Caco-2 (cell line): ENCODE data around the gene ADAMTS5. TPM values are rescaled to one million over a fixed set of nuclear protein-coding genes. Genes with fewer than 3 reads are reported as not detected.

ENCODE experiments used
- BruUV-seq: library from RNA; stranded (reverse); fragments of 400-500 nt; replicated peaks from 2 replicates; lab custom pipeline; 2021; lab: Mats Ljungman, UMichigan
- CTCF ChIA-PET: fragments of 300-600 bp; sonication (Branson Sonifier 250); formaldehyde crosslinking; loops from one replicate; lab custom pipeline; 2022; ENCODE audit warnings: antibody characterized with exemption; lab: Charles Lee
- POLR2A ChIA-PET: fragments of 300-600 bp; sonication (Branson Sonifier 250); formaldehyde crosslinking; loops from one replicate; lab custom pipeline; 2022; ENCODE audit warnings: antibody characterized with exemption; lab: Charles Lee
- DNase-seq, 2 experiments: peaks; one replicate each; pipeline versions ENCODE4 v3.0.0 to v3.0.0-alpha.2; 2020 to 2022
- H3K27me3 ChIP-seq: replicated peaks from 2 replicates; pipeline ENCODE4 v1.6.0; 2011; ENCODE audit warnings: low read length; ENCODE audit not compliant: control insufficient read depth, insufficient read depth
- H3K36me3 ChIP-seq: 2 replicates; pipeline ENCODE4 v1.5.1; 2011; ENCODE audit warnings: low read length; ENCODE audit not compliant: control insufficient read depth, insufficient read depth
- H3K4me1 ChIP-seq: fragments of 250-450 bp; sonication (Bioruptor Pico); 2 replicates; pipeline ENCODE4 v1.5.1; 2020; ENCODE audit warnings: mild to moderate bottlenecking
- H3K4me3 ChIP-seq: 2 replicates; pipeline ENCODE4 v1.5.1; 2011; ENCODE audit warnings: low read depth, mild to moderate bottlenecking, control low read depth, low read length
- H3K9me3 ChIP-seq: fragments of 250-450 bp; sonication (Bioruptor Pico); 2 replicates; pipeline ENCODE4 v1.5.1; 2020; ENCODE audit warnings: mild to moderate bottlenecking, moderate library complexity
- H3K27ac Mint-ChIP-seq: one replicate; pipeline ENCODE4 v1.8.0; 2022; ENCODE audit warnings: mixed read lengths; ENCODE audit not compliant: unreplicated experiment
- H3K27me3 Mint-ChIP-seq: one replicate; pipeline ENCODE4 v1.8.0; 2022; ENCODE audit warnings: mixed read lengths; ENCODE audit not compliant: insufficient read depth, unreplicated experiment
- H3K36me3 Mint-ChIP-seq: one replicate; pipeline ENCODE4 v1.8.0; 2022; ENCODE audit warnings: mild to moderate bottlenecking, mixed read lengths; ENCODE audit not compliant: insufficient read depth, unreplicated experiment
- H3K4me1 Mint-ChIP-seq: one replicate; pipeline ENCODE4 v1.8.0; 2022; ENCODE audit warnings: low read depth, mixed read lengths; ENCODE audit not compliant: unreplicated experiment
- H3K4me3 Mint-ChIP-seq: one replicate; pipeline ENCODE4 v1.8.0; 2022; ENCODE audit warnings: mild to moderate bottlenecking, moderate library complexity, mixed read lengths; ENCODE audit not compliant: unreplicated experiment
- H3K9me3 Mint-ChIP-seq: one replicate; pipeline ENCODE4 v1.8.0; 2022; ENCODE audit warnings: mixed read lengths; ENCODE audit not compliant: unreplicated experiment
- CTCF ChIP-seq, 2 experiments: fragments of 200-600 bp in 1 of 2; IDR thresholded peaks; 1 replicate in 1 of 2; 2 replicates in 1 of 2; pipeline versions ENCODE4 v1.5.1 to v1.8.0; 2011 to 2022; ENCODE audit warnings: antibody characterized with exemption in 1 of 2, control low read depth in 1 of 2, inconsistent platforms in 1 of 2, low read depth in 1 of 2, low read length in 1 of 2, mild to moderate bottlenecking in 1 of 2, moderate library complexity in 1 of 2; ENCODE audit not compliant: insufficient read depth in 1 of 2, severe bottlenecking in 1 of 2, unreplicated experiment in 1 of 2
- intact Hi-C: fragments of 100-400 bp; cut with micrococcal nuclease; formaldehyde crosslinking; loops from one replicate; pipeline ENCODE4 v1.10.0; 2022; ENCODE audit not compliant: unreplicated experiment
- total RNA-seq: library from RNA; stranded (reverse); gene quantifications from 2 replicates; pipeline ENCODE4 v1.2.3, GENCODE V29; 2022

ADAMTS5 gene
- total RNA-seq, 1 experiment from 2014 or later, result not detected

- intact Hi-C loops, result no loop called here
Observed at GRCh38 chr21:26914557-26914956, 52.3 kb downstream of the ADAMTS5 start.

GRCh38 chr21:26912466-26912865, 54.4 kb downstream of the ADAMTS5 start:
- no peak for TF ChIP-seq CTCF (IDR thresholded peaks at IDR 0.05; ENCODE audit: insufficient read depth in 1 of 2, low read depth in 1 of 2, low read length in 1 of 2, severe bottlenecking in 1 of 2, unreplicated experiment in 1 of 2)
- Histone ChIP-seq H3K4me3 (no peak overlapping the region), H3K36me3 (no peaks in the 10 kb centered on the region), H3K4me1 (0 out of 2 replicates have a peak, but pooled peaks cover 4% of the 10 kb centered on the region), H3K9me3 (no peaks in the 10 kb centered on the region; the same call in 1 of the 2 replicates), H3K27me3 (no peaks in the 10 kb centered on the region)
- Mint-ChIP-seq H3K4me3 (no peak overlapping the region), H3K27me3 (no peaks in the 10 kb centered on the region), H3K4me1 (peaks cover 6% of the 10 kb centered on the region), H3K36me3 (no peaks in the 10 kb centered on the region), H3K27ac (no peak overlapping the region), H3K9me3 (peaks cover 24% of the 10 kb centered on the region)
- POLR2A ChIA-PET, result no interaction called here
- no TSS peak for BruUV-seq
- intact Hi-C loops, result no loop called here
- CTCF ChIA-PET, result no interaction called here
- no peak for DNase-seq

More at GRCh38 chr21:26914557-26914956, 52.3 kb downstream of the ADAMTS5 start:
- Mint-ChIP-seq H3K36me3 (no peaks in the 10 kb centered on the region), H3K9me3 (peaks cover 24% of the 10 kb centered on the region), H3K4me1 (peaks cover 6% of the 10 kb centered on the region), H3K27ac (no peak overlapping the region), H3K4me3 (no peak overlapping the region), H3K27me3 (no peaks in the 10 kb centered on the region)
- no peak for DNase-seq
- Histone ChIP-seq H3K4me1 (0 out of 2 replicates have a peak, but pooled peaks cover 4% of the 10 kb centered on the region), H3K27me3 (no peaks in the 10 kb centered on the region), H3K4me3 (no peak overlapping the region), H3K36me3 (no peaks in the 10 kb centered on the region), H3K9me3 (no peaks in the 10 kb centered on the region; the same call in 1 of the 2 replicates)
- CTCF ChIA-PET, result no interaction called here
- no peak for TF ChIP-seq CTCF (IDR thresholded peaks at IDR 0.05; ENCODE audit: insufficient read depth in 1 of 2, low read depth in 1 of 2, low read length in 1 of 2, severe bottlenecking in 1 of 2, unreplicated experiment in 1 of 2)
- BruUV-seq, result no TSS peak
- POLR2A ChIA-PET, result no interaction called here

- no TSS peak for BruUV-seq
- no peak overlapping the region for H3K4me3 Mint-ChIP-seq
- intact Hi-C loops, result loop anchor here (2.0 kb wide), 1 partner anchor 25 kb away; no protein-coding TSS in a partner anchor
- ChIA-PET CTCF (no interaction called here), POLR2A (no interaction called here)
- no peak overlapping the region for H3K27ac Mint-ChIP-seq
- no peaks in the 10 kb centered on the region for H3K4me1 ChIP-seq
- peaks cover 17% of the 10 kb centered on the region for H3K9me3 Mint-ChIP-seq
- H3K4me3 ChIP-seq, result no peak overlapping the region
- peak; percentile 44 to 53 for DNase-seq
- no peaks in the 10 kb centered on the region for H3K27me3 ChIP-seq
- H3K27me3 Mint-ChIP-seq, result no peaks in the 10 kb centered on the region
- no peaks in the 10 kb centered on the region for H3K4me1 Mint-ChIP-seq
- no peaks in the 10 kb centered on the region; the same call in 1 of the 2 replicates for H3K9me3 ChIP-seq
- TF ChIP-seq CTCF (IDR thresholded peaks at IDR 0.05; ENCODE audit: insufficient read depth in 1 of 2, low read depth in 1 of 2, low read length in 1 of 2, severe bottlenecking in 1 of 2, unreplicated experiment in 1 of 2), result peak in 1 of 2 experiments; percentile 24
- H3K36me3 Mint-ChIP-seq, result no peaks in the 10 kb centered on the region
- no peaks in the 10 kb centered on the region for H3K36me3 ChIP-seq
Observed at GRCh38 chr21:26909972-26910371, 56.9 kb downstream of the ADAMTS5 start.
